Measurements from ENCODE around the gene PAQR5. TPM values are rescaled to one million over a fixed set of nuclear protein-coding genes. Genes with fewer than 3 reads are reported as not detected.

The PAQR5 gene
- total RNA-seq, 4 donors from 2014 or later = 3.0 to 8.1 (median 3.9) TPM

DNA sequence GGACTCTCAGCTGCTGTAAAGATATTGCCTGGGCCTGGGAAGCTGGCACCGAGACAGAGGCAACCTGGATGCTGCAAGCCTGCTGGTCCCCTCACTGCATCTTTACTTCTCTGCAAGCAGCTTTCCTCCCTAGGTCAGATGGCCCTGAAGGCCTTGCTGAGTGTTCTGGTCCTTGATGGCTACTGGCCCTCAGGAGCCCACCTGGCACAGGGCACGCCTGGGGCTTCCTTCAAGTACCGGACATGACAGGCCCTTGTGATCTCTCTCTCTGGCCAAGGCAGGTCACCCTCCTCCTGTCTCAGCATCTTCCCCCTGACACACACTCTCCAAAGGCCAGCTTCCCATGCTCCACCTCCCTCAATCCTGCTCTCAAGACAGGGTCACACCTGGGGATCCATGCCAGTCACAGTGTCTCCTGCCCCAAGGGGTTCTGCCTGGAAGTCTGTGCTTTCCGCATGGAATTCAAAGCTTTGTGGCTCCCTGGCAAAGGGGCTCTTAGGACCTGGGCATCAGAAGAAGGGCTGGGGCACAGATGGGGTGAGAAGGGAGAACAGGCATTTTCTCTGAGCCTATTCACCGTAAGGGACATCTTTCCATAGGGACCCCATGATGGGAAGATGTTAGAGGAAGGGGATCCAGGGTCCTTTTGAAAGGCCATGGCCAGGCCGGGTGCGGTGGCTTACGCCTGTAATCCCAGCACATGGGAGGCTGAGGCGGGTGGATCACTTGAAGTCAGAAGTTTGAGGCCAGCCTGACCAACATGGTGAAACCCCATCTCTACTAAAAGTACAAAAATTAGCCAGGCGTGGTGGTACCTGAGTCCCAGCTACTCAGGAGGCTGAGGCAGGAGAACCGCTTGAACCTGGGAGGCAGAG is 4.7 kb upstream of the PAQR5 start:
- peaks cover 0 to 24% of the 10 kb centered on the region in 2 donors for H3K27me3 ChIP-seq
- H3K36me3 ChIP-seq = no peaks in the 10 kb centered on the region
- 90 to 95% methylated on average over 11 of the region's 11 CpGs for WGBS, 2 donors
- H3K4me1 ChIP-seq = peaks cover 0 to 8% (median under 1%) of the 10 kb centered on the region in 4 donors
- no peaks in the 10 kb centered on the region for H3K9me3 ChIP-seq
- H3K4me3 ChIP-seq = no peak overlapping the region
- H3K27ac ChIP-seq = no peak overlapping the region
- TF ChIP-seq CTCF (IDR thresholded peaks at IDR 0.05) (no peak), EP300 (IDR thresholded peaks at IDR 0.05) (no peak), POLR2A (IDR thresholded peaks at IDR 0.05) (no peak)
- no peak for DNase-seq (ENCODE audit: low spot score in 2 of 2)

DNA sequence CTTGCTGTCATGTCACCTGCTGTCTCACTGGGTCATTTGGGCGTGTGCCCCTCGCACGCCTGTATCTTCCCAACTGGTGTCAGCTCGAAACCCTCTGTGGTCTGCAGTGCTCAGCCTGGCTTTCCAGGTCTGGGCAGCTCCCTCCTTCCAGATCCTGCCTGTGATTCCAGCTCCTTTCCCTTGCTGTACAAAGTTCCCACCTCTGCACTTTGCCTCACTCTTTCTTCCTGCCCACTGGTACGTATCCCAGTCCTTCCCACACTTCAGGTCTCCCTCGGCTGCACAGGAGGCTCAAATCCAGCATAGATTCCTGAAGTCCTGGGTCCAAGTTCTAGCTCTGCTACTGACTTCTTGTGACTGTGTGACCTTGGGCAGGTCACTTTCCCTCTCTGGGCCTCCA is 2.1 kb upstream of the PAQR5 start:
- TF ChIP-seq CTCF (IDR thresholded peaks at IDR 0.05) (no peak), EP300 (IDR thresholded peaks at IDR 0.05) (no peak)
- 86 to 90% methylated on average over 6 of the region's 6 CpGs for WGBS, 2 donors
- no peaks in the 10 kb centered on the region for H3K36me3 ChIP-seq
- H3K4me3 ChIP-seq = no peak overlapping the region
- H3K27me3 ChIP-seq = peaks cover 0 to 45% of the 10 kb centered on the region in 2 donors
- no peak for DNase-seq (ENCODE audit: low spot score in 2 of 2)
- H3K27ac ChIP-seq = no peak overlapping the region
- no peaks in the 10 kb centered on the region for H3K9me3 ChIP-seq
- peaks cover 0 to 17% (median 7%) of the 10 kb centered on the region in 4 donors for H3K4me1 ChIP-seq

DNA sequence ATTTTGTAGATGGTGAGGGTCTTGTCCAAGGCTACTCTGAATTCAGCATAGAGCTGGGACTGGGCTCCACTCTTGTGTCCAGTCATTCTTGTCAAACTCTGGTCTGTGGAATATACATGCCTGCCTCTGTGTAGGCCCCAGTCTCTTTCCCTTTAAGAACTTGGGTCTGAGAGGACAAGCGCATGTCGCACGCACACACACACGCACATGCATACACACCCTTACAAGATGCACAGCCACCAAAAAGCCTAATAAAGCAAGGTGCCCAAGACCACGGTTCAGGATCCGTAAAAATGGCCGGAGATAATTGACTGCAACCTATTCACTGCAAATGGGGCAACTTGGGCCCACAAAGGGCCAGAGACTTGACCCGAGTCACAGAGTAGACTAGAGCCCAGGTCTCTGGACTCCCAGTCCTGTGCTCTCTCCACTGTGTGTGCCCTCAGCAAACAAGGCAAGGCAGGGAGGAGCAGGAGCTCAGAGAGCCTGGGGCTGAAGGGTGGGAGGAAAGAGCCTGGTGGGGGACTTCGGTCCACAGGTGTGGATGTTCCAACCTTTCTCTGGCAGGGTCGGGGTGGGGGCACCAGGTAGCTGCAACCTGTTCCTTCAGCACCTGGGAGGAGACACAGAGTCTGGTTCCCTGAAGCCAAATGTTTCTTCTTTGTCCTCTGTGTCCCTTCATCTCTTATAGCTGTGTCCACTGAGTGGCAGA is 914 bp upstream of the PAQR5 start:
- no peak overlapping the region for H3K4me3 ChIP-seq
- 88 to 90% methylated on average over 10 of the region's 10 CpGs for WGBS, 2 donors
- no peak for DNase-seq (ENCODE audit: low spot score in 2 of 2)
- TF ChIP-seq CTCF (IDR thresholded peaks at IDR 0.05) = no peak
- no peak for TF ChIP-seq POLR2A (IDR thresholded peaks at IDR 0.05)
- peak overlapping the region in 1 of 4 donors; percentile 45 for H3K27ac ChIP-seq
- peaks cover 0 to 51% of the 10 kb centered on the region in 2 donors for H3K27me3 ChIP-seq
- peaks cover 0 to 17% (median 7%) of the 10 kb centered on the region in 4 donors for H3K4me1 ChIP-seq
- H3K36me3 ChIP-seq = no peaks in the 10 kb centered on the region
- H3K9me3 ChIP-seq = no peaks in the 10 kb centered on the region

- Histone ChIP-seq H3K9me3 (no peaks in the 10 kb centered on the region), H3K27me3 (peaks cover 0 to 51% of the 10 kb centered on the region in 2 donors), H3K27ac (peak overlapping the region in 2 of 4 donors; percentile 0 to 45), H3K4me3 (peak overlapping the region in 2 of 4 donors; percentile 38 to 46), H3K36me3 (no peaks in the 10 kb centered on the region), H3K4me1 (peaks cover 0 to 17% (median 7%) of the 10 kb centered on the region in 4 donors)
- TF ChIP-seq POLR2A (IDR thresholded peaks at IDR 0.05) (no peak), CTCF (IDR thresholded peaks at IDR 0.05) (no peak), EP300 (IDR thresholded peaks at IDR 0.05) (no peak)
- 45 to 47% methylated on average over 15 of the region's 15 CpGs for WGBS, 2 donors
- DNase-seq (ENCODE audit: low spot score in 2 of 2) = no peak
Measured at GRCh38 chr15:69298354-69298696, 387 bp upstream of the PAQR5 start.

- H3K9me3 ChIP-seq = no peaks in the 10 kb centered on the region
- peak overlapping the region; percentile 38 to 46 (median 44) for H3K4me3 ChIP-seq
- H3K36me3 ChIP-seq = no peaks in the 10 kb centered on the region
- peak overlapping the region in 2 of 4 donors; percentile 43 to 45 for H3K27ac ChIP-seq
- WGBS, 2 donors = 19 to 31% methylated on average over 9 to 16 of the region's 16 CpGs
- peaks cover 0 to 17% (median 7%) of the 10 kb centered on the region in 4 donors for H3K4me1 ChIP-seq
- H3K27me3 ChIP-seq = peaks cover 0 to 51% of the 10 kb centered on the region in 2 donors
- no peak for DNase-seq (ENCODE audit: low spot score in 2 of 2)
- TF ChIP-seq POLR2A (IDR thresholded peaks at IDR 0.05) = no peak
- no peak for TF ChIP-seq EP300 (IDR thresholded peaks at IDR 0.05)
- TF ChIP-seq CTCF (IDR thresholded peaks at IDR 0.05) = no peak
Measured at GRCh38 chr15:69299451-69299886, 757 bp downstream of the PAQR5 start.
